ENCODE measurements around the gene ADIPOR2. TPM values are rescaled to one million over a fixed set of nuclear protein-coding genes. Genes with fewer than 3 reads are reported as not detected.
"Not testable (repeated sequence)": the region's sequence is repeated elsewhere in the genome, so short reads cannot be mapped to it uniquely, and the experiment has no call there.

The ADIPOR2 gene
- polyA plus RNA-seq, 3 donors = 3.9 to 14.6 (median 6.2) TPM

GRCh38 chr12:1815814-1816729 lies 125.2 kb downstream of the ADIPOR2 start:
- no peak overlapping the region for H3K27ac ChIP-seq (ENCODE audit: low read depth in 1 of 2, low read length in 2 of 2)
- Mint-ChIP-seq H3K27me3 (ENCODE audit: low read depth in 3 of 3) (peaks cover 23 to 30% (median 25%) of the 10 kb centered on the region in 3 donors), H3K4me1 (peaks cover 64% of the 10 kb centered on the region), H3K36me3 (peaks cover 7 to 10% of the 10 kb centered on the region in 2 donors), H3K9me3 (peaks cover 2 to 7% (median 4%) of the 10 kb centered on the region in 7 donors), H3K4me3 (no peak overlapping the region), H3K27ac (peak overlapping the region in 2 of 7 donors; percentile 25 to 30)
- H4K20me1 ChIP-seq (ENCODE audit: insufficient read depth, low read length) = no peaks in the 10 kb centered on the region
- no peak overlapping the region for H3K4me3 ChIP-seq (replicated peaks in 1 of 3; ENCODE audit: low read depth in 2 of 3, low read length in 3 of 3)
- no peaks in the 10 kb centered on the region for H3K9me3 ChIP-seq (replicated peaks in 1 of 2; ENCODE audit: control insufficient read depth in 1 of 2, insufficient read depth in 1 of 2, low read length in 2 of 2)
- peak in 1 of 3 donors; percentile 44 for DNase-seq
- H3K27me3 ChIP-seq (ENCODE audit: control insufficient read depth in 2 of 2, insufficient read depth in 2 of 2, low read length in 2 of 2) = peaks cover 10 to 22% of the 10 kb centered on the region in 2 donors
- H3K4me2 ChIP-seq (replicated peaks; ENCODE audit: extremely low read depth, low read length, poor library complexity, severe bottlenecking) = no peak overlapping the region
- 85% methylated on average over 15 of the region's 21 CpGs for WGBS (ENCODE audit: insufficient coverage)
- no peak overlapping the region for H2AFZ ChIP-seq (ENCODE audit: insufficient read depth, low read depth, low read length, poor library complexity, severe bottlenecking)
- TF ChIP-seq CTCF (IDR thresholded peaks at IDR 0.05) = no peak
- no peaks in the 10 kb centered on the region for H3K36me3 ChIP-seq (replicated peaks in 1 of 2; ENCODE audit: control insufficient read depth in 1 of 2, insufficient read depth in 2 of 2, low read length in 2 of 2)
- H3K79me2 ChIP-seq (ENCODE audit: insufficient read depth, low read length) = peaks cover 4% of the 10 kb centered on the region
- H3K4me1 ChIP-seq (ENCODE audit: control insufficient read depth in 1 of 2, insufficient read depth in 2 of 2, low read length in 2 of 2) = peaks cover 44 to 58% of the 10 kb centered on the region in 2 donors
- no peak overlapping the region for H3K9ac ChIP-seq (ENCODE audit: insufficient read depth, low read length, poor library complexity, severe bottlenecking)
- intact Hi-C loops (cut with micrococcal nuclease) = loop anchor here in 1 of 2 donors (10.0 kb wide), 1 partner anchor 529 kb away; no protein-coding TSS in a partner anchor

- no peak for DNase-seq
- Histone ChIP-seq H3K36me3 (replicated peaks in 1 of 2; ENCODE audit: control insufficient read depth in 1 of 2, insufficient read depth in 2 of 2, low read length in 2 of 2) (no peaks in the 10 kb centered on the region), H3K9ac (ENCODE audit: insufficient read depth, low read length, poor library complexity, severe bottlenecking) (no peak overlapping the region), H2AFZ (ENCODE audit: insufficient read depth, low read depth, low read length, poor library complexity, severe bottlenecking) (no peak overlapping the region), H3K4me3 (replicated peaks in 1 of 3; ENCODE audit: low read depth in 2 of 3, low read length in 3 of 3) (no peak overlapping the region), H3K4me1 (ENCODE audit: control insufficient read depth in 1 of 2, insufficient read depth in 2 of 2, low read length in 2 of 2) (peaks cover 37 to 50% of the 10 kb centered on the region in 2 donors), H3K4me2 (replicated peaks; ENCODE audit: extremely low read depth, low read length, poor library complexity, severe bottlenecking) (no peak overlapping the region), H3K79me2 (ENCODE audit: insufficient read depth, low read length) (no peaks in the 10 kb centered on the region), H4K20me1 (ENCODE audit: insufficient read depth, low read length) (no peaks in the 10 kb centered on the region), H3K27ac (ENCODE audit: low read depth in 1 of 2, low read length in 2 of 2) (no peak overlapping the region), H3K27me3 (ENCODE audit: control insufficient read depth in 2 of 2, insufficient read depth in 2 of 2, low read length in 2 of 2) (peaks cover 10 to 29% of the 10 kb centered on the region in 2 donors), H3K9me3 (replicated peaks in 1 of 2; ENCODE audit: control insufficient read depth in 1 of 2, insufficient read depth in 1 of 2, low read length in 2 of 2) (no peaks in the 10 kb centered on the region)
- peaks cover 2 to 7% (median 4%) of the 10 kb centered on the region in 7 donors for H3K9me3 Mint-ChIP-seq
- intact Hi-C loops (cut with micrococcal nuclease) = loop anchor here in 1 of 2 donors (10.0 kb wide), 1 partner anchor 528 kb away; no protein-coding TSS in a partner anchor
- peaks cover 27 to 37% (median 32%) of the 10 kb centered on the region in 3 donors for H3K27me3 Mint-ChIP-seq (ENCODE audit: low read depth in 3 of 3)
- TF ChIP-seq CTCF (IDR thresholded peaks at IDR 0.05) = no peak
- no peak overlapping the region for H3K4me3 Mint-ChIP-seq
- WGBS (ENCODE audit: insufficient coverage) = 98% methylated on average over 7 of the region's 9 CpGs
- H3K36me3 Mint-ChIP-seq = peaks cover 7 to 10% of the 10 kb centered on the region in 2 donors
- H3K27ac Mint-ChIP-seq = no peak overlapping the region
- peaks cover 56% of the 10 kb centered on the region for H3K4me1 Mint-ChIP-seq
These were observed 126.0 kb downstream of the ADIPOR2 start for GRCh38 chr12:1816730-1817348.

GRCh38 chr12:1817928-1818327 lies 127.1 kb downstream of the ADIPOR2 start:
- not testable (repeated sequence) for H3K9me3 Mint-ChIP-seq; H2AFZ ChIP-seq (ENCODE audit: insufficient read depth, low read depth, low read length, poor library complexity, severe bottlenecking); H3K4me3 Mint-ChIP-seq; H3K9ac ChIP-seq (ENCODE audit: insufficient read depth, low read length, poor library complexity, severe bottlenecking); H3K4me2 ChIP-seq (replicated peaks; ENCODE audit: extremely low read depth, low read length, poor library complexity, severe bottlenecking); H3K79me2 ChIP-seq (ENCODE audit: insufficient read depth, low read length); H3K9me3 ChIP-seq (replicated peaks in 1 of 2; ENCODE audit: control insufficient read depth in 1 of 2, insufficient read depth in 1 of 2, low read length in 2 of 2); H3K36me3 ChIP-seq (replicated peaks in 1 of 2; ENCODE audit: control insufficient read depth in 1 of 2, insufficient read depth in 2 of 2, low read length in 2 of 2); H3K4me3 ChIP-seq (replicated peaks in 1 of 3; ENCODE audit: low read depth in 2 of 3, low read length in 3 of 3); H3K27ac ChIP-seq (ENCODE audit: low read depth in 1 of 2, low read length in 2 of 2); H4K20me1 ChIP-seq (ENCODE audit: insufficient read depth, low read length); H3K27ac Mint-ChIP-seq; DNase-seq
- H3K36me3 Mint-ChIP-seq = peaks cover 7 to 10% of the 10 kb centered on the region in 2 donors
- WGBS (ENCODE audit: insufficient coverage) = 91% methylated on average over 13 of the region's 28 CpGs
- intact Hi-C loops (cut with micrococcal nuclease) = loop anchor here in 1 of 2 donors (10.0 kb wide), 1 partner anchor 527 kb away; no protein-coding TSS in a partner anchor
- peaks cover 10 to 36% of the 10 kb centered on the region in 2 donors for H3K27me3 ChIP-seq (ENCODE audit: control insufficient read depth in 2 of 2, insufficient read depth in 2 of 2, low read length in 2 of 2)
- peaks cover 26 to 40% of the 10 kb centered on the region in 2 donors for H3K4me1 ChIP-seq (ENCODE audit: control insufficient read depth in 1 of 2, insufficient read depth in 2 of 2, low read length in 2 of 2)
- H3K4me1 Mint-ChIP-seq = peaks cover 45% of the 10 kb centered on the region
- H3K27me3 Mint-ChIP-seq (ENCODE audit: low read depth in 3 of 3) = peaks cover 35 to 42% (median 39%) of the 10 kb centered on the region in 3 donors
